ENCODE measurements around the gene LRTM2. TPM values are rescaled to one million over a fixed set of nuclear protein-coding genes. Genes with fewer than 3 reads are reported as not detected.

LRTM2 gene
- total RNA-seq, 1 experiment from 2014 or later = not detected

DNA sequence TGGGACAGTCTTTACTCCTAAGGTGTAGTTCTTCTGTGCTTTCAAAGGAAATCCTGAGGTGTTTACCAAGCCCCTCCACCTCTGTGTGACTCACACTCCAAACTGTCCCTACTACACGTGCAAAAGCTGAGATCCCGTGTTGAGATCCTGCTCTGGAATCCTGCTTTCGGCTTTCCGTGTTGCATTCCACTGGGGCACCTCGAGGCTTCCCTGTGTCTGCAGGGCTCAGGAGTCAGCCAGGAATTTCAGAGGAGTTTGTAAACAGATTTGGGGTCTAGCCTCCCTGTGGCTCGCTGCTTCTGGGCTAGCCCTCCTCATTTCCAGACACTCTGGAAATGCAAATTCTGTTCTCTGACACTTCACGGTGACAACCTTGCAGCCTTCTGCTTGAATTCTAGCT, 49.7 kb downstream of the LRTM2 start:
- DNase-seq = peak in 1 of 2 experiments; percentile 35
- H3K9me3 Mint-ChIP-seq (ENCODE audit: unreplicated experiment) = no peaks in the 10 kb centered on the region
- peaks cover 8% of the 10 kb centered on the region for H3K27me3 Mint-ChIP-seq (ENCODE audit: insufficient read depth, unreplicated experiment)
- Histone ChIP-seq H3K9me3 (no peaks in the 10 kb centered on the region), H3K4me1 (0 out of 2 replicates have a peak, but pooled peaks cover 3% of the 10 kb centered on the region), H3K27me3 (replicated peaks; ENCODE audit: control insufficient read depth, insufficient read depth, low read length) (peaks cover 1% of the 10 kb centered on the region; the same call in 1 of the 2 replicates), H3K36me3 (ENCODE audit: control insufficient read depth, insufficient read depth, low read length) (no peaks in the 10 kb centered on the region), H3K4me3 (ENCODE audit: low read depth, low read length) (no peak overlapping the region)
- no peak overlapping the region for H3K4me3 Mint-ChIP-seq (ENCODE audit: unreplicated experiment)
- CTCF ChIA-PET = no interaction called here
- intact Hi-C loops (cut with micrococcal nuclease; ENCODE audit: unreplicated experiment) = no loop called here
- H3K27ac Mint-ChIP-seq (ENCODE audit: unreplicated experiment) = no peak overlapping the region
- BruUV-seq (replicated peaks) = no TSS peak
- H3K4me1 Mint-ChIP-seq (ENCODE audit: low read depth, unreplicated experiment) = no peaks in the 10 kb centered on the region
- no peaks in the 10 kb centered on the region for H3K36me3 Mint-ChIP-seq (ENCODE audit: insufficient read depth, unreplicated experiment)
- POLR2A ChIA-PET = no interaction called here
- TF ChIP-seq, protein P1, sequence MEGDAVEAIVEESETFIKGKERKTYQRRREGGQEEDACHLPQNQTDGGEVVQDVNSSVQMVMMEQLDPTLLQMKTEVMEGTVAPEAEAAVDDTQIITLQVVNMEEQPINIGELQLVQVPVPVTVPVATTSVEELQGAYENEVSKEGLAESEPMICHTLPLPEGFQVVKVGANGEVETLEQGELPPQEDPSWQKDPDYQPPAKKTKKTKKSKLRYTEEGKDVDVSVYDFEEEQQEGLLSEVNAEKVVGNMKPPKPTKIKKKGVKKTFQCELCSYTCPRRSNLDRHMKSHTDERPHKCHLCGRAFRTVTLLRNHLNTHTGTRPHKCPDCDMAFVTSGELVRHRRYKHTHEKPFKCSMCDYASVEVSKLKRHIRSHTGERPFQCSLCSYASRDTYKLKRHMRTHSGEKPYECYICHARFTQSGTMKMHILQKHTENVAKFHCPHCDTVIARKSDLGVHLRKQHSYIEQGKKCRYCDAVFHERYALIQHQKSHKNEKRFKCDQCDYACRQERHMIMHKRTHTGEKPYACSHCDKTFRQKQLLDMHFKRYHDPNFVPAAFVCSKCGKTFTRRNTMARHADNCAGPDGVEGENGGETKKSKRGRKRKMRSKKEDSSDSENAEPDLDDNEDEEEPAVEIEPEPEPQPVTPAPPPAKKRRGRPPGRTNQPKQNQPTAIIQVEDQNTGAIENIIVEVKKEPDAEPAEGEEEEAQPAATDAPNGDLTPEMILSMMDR (IDR thresholded peaks at IDR 0.05; ENCODE audit: insufficient read depth in 1 of 2, low read depth in 1 of 2, low read length in 1 of 2, severe bottlenecking in 1 of 2, unreplicated experiment in 1 of 2) = no peak

DNA sequence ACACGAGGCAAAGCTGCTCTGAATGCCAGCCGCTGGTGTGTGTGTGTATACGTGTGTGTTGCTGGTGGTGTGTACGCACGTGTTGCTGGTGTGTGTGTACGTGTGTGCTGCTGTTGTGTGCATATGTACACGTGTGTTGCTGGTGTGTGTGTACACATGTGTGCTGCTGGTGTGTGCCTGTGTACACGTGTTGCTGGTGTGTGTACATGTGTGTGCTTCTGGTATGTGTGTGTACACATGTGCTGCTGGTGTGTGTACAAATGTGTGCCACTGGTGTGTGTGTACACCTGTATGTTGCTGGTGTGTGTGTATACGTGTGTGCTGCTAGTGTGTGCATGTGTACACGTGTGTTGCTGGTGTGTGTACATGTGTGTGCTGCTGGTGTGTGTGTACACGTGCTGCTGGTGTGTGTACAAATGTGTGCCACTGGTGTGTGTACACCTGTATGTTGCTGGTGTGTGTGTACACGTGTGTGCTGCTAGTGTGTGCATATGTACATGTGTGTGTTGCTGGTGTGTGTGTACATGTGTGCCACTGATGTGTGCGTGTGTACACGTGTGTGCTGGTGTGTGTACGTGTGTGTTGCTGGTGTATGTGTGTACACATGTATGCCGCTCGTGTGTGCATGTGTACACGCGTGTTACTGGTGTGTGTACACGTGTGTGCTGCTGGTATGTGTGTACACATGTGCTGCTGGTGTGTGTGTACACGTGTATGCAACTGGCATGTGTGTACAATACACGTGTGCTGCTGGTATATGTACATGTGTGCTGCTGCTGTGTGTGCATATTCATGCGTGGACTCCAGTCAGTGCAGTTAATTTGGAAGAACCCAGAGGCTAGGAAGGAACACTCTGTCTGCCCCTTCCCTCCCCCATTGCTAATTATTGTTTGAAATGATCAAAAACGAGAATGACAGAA, 50.9 kb downstream of the LRTM2 start:
- no peaks in the 10 kb centered on the region for H3K9me3 ChIP-seq
- no peaks in the 10 kb centered on the region for H3K4me1 ChIP-seq
- ChIA-PET CTCF (interaction anchor here (0.6 kb wide), 1 partner anchor 37 kb away, joined by 3 read pairs; no protein-coding TSS in a partner anchor), POLR2A (no interaction called here)
- BruUV-seq (replicated peaks) = no TSS peak
- TF ChIP-seq, protein P1 (IDR thresholded peaks at IDR 0.05; ENCODE audit: insufficient read depth in 1 of 2, low read depth in 1 of 2, low read length in 1 of 2, severe bottlenecking in 1 of 2, unreplicated experiment in 1 of 2) = no peak
- Mint-ChIP-seq H3K4me3 (ENCODE audit: unreplicated experiment) (no peak overlapping the region), H3K9me3 (ENCODE audit: unreplicated experiment) (no peaks in the 10 kb centered on the region), H3K36me3 (ENCODE audit: insufficient read depth, unreplicated experiment) (no peaks in the 10 kb centered on the region), H3K27ac (ENCODE audit: unreplicated experiment) (no peak overlapping the region), H3K27me3 (ENCODE audit: insufficient read depth, unreplicated experiment) (peaks cover 17% of the 10 kb centered on the region), H3K4me1 (ENCODE audit: low read depth, unreplicated experiment) (no peaks in the 10 kb centered on the region)
- intact Hi-C loops (cut with micrococcal nuclease; ENCODE audit: unreplicated experiment) = no loop called here
- peak in 1 of 2 experiments; percentile 22 for DNase-seq
- H3K27me3 ChIP-seq (replicated peaks; ENCODE audit: control insufficient read depth, insufficient read depth, low read length) = peaks cover 1% of the 10 kb centered on the region; the same call in 1 of the 2 replicates
- no peaks in the 10 kb centered on the region for H3K36me3 ChIP-seq (ENCODE audit: control insufficient read depth, insufficient read depth, low read length)
- no peak overlapping the region for H3K4me3 ChIP-seq (ENCODE audit: low read depth, low read length)

DNA sequence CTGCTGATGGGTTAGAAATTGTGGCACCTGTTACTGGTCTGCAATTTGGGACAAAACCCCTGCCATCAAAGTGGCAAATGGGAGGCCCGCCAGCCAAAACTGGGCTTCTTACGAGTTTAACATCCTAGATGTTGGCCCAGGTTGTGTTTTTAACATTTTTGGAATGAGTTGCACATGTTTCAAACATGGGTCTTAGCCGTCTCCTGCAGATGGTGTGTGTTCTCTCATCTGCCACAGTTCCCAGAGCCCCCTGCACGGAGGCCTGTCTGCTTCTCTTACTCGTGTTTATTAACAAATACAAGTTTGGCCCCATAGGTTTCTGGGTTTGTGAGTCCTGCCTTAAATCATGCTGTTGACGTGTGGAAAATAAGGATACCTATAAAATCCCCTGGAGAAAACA, 51.6 kb downstream of the LRTM2 start:
- H3K27me3 ChIP-seq (replicated peaks; ENCODE audit: control insufficient read depth, insufficient read depth, low read length) = peaks cover 1% of the 10 kb centered on the region; the same call in 1 of the 2 replicates
- no peak overlapping the region for H3K27ac Mint-ChIP-seq (ENCODE audit: unreplicated experiment)
- H3K4me3 Mint-ChIP-seq (ENCODE audit: unreplicated experiment) = no peak overlapping the region
- H3K9me3 ChIP-seq = no peaks in the 10 kb centered on the region
- intact Hi-C loops (cut with micrococcal nuclease; ENCODE audit: unreplicated experiment) = no loop called here
- ChIA-PET CTCF (no interaction called here), POLR2A (no interaction called here)
- no peaks in the 10 kb centered on the region for H3K36me3 ChIP-seq (ENCODE audit: control insufficient read depth, insufficient read depth, low read length)
- TF ChIP-seq, protein P1 (IDR thresholded peaks at IDR 0.05; ENCODE audit: insufficient read depth in 1 of 2, low read depth in 1 of 2, low read length in 1 of 2, severe bottlenecking in 1 of 2, unreplicated experiment in 1 of 2) = no peak
- H3K27me3 Mint-ChIP-seq (ENCODE audit: insufficient read depth, unreplicated experiment) = peaks cover 17% of the 10 kb centered on the region
- H3K4me1 ChIP-seq = no peaks in the 10 kb centered on the region
- peak in 1 of 2 experiments; percentile 17 for DNase-seq
- H3K4me3 ChIP-seq (ENCODE audit: low read depth, low read length) = no peak overlapping the region
- no peaks in the 10 kb centered on the region for H3K36me3 Mint-ChIP-seq (ENCODE audit: insufficient read depth, unreplicated experiment)
- no peaks in the 10 kb centered on the region for H3K9me3 Mint-ChIP-seq (ENCODE audit: unreplicated experiment)
- no TSS peak for BruUV-seq (replicated peaks)
- H3K4me1 Mint-ChIP-seq (ENCODE audit: low read depth, unreplicated experiment) = no peaks in the 10 kb centered on the region
